HEK293 (cell line): ENCODE results near the gene B3GNT3.

ENCODE experiments used
- ZFP3 ChIP-seq: fragments of 450-650 bp; formaldehyde crosslinking; IDR thresholded peaks from 2 replicates; pipeline ENCODE4 v1.5.1; 2016; ENCODE audit warnings: low read depth, missing biosample characterization, missing genetic modification characterization
- ZNF677 ChIP-seq: fragments of 450-650 bp; IDR thresholded peaks from 2 replicates; pipeline ENCODE4 v1.5.0; 2018; ENCODE audit warnings: missing biosample characterization, mild to moderate bottlenecking, missing genetic modification characterization, moderate library complexity
- TF ChIP-seq, protein P1 (sequence below): fragments of 450-650 bp; formaldehyde crosslinking; IDR thresholded peaks from 2 replicates; pipeline ENCODE4 v1.5.1; 2016; ENCODE audit warnings: missing biosample characterization, missing genetic modification characterization
- TF ChIP-seq, protein P2 (sequence below): fragments of 450-650 bp; formaldehyde crosslinking; IDR thresholded peaks from 2 replicates; pipeline ENCODE4 v1.5.1; 2016; ENCODE audit warnings: missing biosample characterization, missing genetic modification characterization, low read depth

DNA sequence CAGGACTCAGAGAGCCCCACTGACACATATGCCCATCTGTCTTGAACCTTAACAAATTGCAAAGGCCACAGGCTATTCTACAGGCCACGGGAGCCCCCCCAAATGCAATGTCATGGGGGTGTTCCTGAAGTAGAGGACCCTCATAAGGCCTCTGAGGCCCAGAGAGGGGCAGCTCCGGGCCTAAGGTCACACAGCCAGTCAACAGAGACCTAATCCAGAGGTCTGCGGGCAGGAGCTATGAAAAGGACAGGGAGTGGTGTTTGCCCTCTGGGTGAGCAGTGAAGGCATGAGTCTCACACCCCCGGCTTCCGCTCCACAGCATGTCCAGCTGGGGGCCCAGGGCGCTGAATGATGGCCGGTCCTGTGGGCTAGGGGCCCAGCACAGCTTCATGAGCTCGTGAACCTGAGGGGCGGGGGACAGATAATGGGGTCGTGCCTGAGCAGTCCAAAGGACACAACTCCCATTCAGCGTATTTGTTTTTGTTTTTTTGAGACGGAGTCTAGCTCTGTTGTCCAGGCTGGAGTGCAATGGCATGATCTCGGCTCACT, 31.6 kb downstream of the B3GNT3 start:
- TF ChIP-seq, protein P1, sequence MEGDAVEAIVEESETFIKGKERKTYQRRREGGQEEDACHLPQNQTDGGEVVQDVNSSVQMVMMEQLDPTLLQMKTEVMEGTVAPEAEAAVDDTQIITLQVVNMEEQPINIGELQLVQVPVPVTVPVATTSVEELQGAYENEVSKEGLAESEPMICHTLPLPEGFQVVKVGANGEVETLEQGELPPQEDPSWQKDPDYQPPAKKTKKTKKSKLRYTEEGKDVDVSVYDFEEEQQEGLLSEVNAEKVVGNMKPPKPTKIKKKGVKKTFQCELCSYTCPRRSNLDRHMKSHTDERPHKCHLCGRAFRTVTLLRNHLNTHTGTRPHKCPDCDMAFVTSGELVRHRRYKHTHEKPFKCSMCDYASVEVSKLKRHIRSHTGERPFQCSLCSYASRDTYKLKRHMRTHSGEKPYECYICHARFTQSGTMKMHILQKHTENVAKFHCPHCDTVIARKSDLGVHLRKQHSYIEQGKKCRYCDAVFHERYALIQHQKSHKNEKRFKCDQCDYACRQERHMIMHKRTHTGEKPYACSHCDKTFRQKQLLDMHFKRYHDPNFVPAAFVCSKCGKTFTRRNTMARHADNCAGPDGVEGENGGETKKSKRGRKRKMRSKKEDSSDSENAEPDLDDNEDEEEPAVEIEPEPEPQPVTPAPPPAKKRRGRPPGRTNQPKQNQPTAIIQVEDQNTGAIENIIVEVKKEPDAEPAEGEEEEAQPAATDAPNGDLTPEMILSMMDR (tag by site-specific recombination), result no peak
- no peak for TF ChIP-seq ZNF677
- no peak for TF ChIP-seq ZFP3 (tag by site-specific recombination)
- TF ChIP-seq, protein P2, sequence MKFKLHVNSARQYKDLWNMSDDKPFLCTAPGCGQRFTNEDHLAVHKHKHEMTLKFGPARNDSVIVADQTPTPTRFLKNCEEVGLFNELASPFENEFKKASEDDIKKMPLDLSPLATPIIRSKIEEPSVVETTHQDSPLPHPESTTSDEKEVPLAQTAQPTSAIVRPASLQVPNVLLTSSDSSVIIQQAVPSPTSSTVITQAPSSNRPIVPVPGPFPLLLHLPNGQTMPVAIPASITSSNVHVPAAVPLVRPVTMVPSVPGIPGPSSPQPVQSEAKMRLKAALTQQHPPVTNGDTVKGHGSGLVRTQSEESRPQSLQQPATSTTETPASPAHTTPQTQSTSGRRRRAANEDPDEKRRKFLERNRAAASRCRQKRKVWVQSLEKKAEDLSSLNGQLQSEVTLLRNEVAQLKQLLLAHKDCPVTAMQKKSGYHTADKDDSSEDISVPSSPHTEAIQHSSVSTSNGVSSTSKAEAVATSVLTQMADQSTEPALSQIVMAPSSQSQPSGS (tag by site-specific recombination), result no peak
